HG03159 (cell line): ENCODE results near the gene PWP1.

Experiments used
- ATAC-seq: cut with Tn5 transposase; IDR thresholded peaks from one replicate; pipeline ENCODE4 v1.9.1; 2021; ENCODE audit warnings: mild to moderate bottlenecking, moderate library complexity; ENCODE audit not compliant: unreplicated experiment

Gene PWP1

GRCh38 chr12:107732365-107732764 is 46.8 kb downstream of the PWP1 start:
- ATAC-seq, result no peak

GRCh38 chr12:107734139-107734538 is 48.5 kb downstream of the PWP1 start:
- ATAC-seq, result no peak

- no peak for ATAC-seq
Measured at GRCh38 chr12:107735763-107736162, 50.2 kb downstream of the PWP1 start.

- ATAC-seq, result peak; percentile 99
Measured at GRCh38 chr12:107736914-107737313, 51.3 kb downstream of the PWP1 start.

- no peak for ATAC-seq
Measured at GRCh38 chr12:107748472-107748871, 62.9 kb downstream of the PWP1 start.

- ATAC-seq, result no peak
Measured at GRCh38 chr12:107749083-107749482, 63.5 kb downstream of the PWP1 start.

- ATAC-seq, result no peak
Measured at GRCh38 chr12:107759410-107759809, 73.8 kb downstream of the PWP1 start.

GRCh38 chr12:107760207-107760808 is 74.7 kb downstream of the PWP1 start:
- ATAC-seq, result peak; percentile 29

- ATAC-seq, result peak; percentile 91
Measured at GRCh38 chr12:107760809-107761501, 75.4 kb downstream of the PWP1 start, which contains the start of gene PRDM4. Gene PRDM4 (minus strand): TSS chr12:107761137. CDS start chr12:107760515, 622 bp downstream.

GRCh38 chr12:107761502-107761904 is 75.9 kb downstream of the PWP1 start:
- ATAC-seq, result no peak
